T-helper 1 cell treated with Interleukin-12 subunit alpha and Interleukin-12 subunit beta and Interleukin-4 antibody, amounts not matched to agents 30 ng/mL and 1 ng/mL, for 36 hours (primary cell): Measurements from ENCODE around the gene GTPBP2. TPM values are rescaled to one million over a fixed set of nuclear protein-coding genes. Genes with fewer than 3 reads are reported as not detected.
"Not testable (repeated sequence)": the region's sequence is repeated elsewhere in the genome, so short reads cannot be mapped to it uniquely, and the experiment has no call there.

Experiments used
- intact Hi-C: fragments of 100-400 bp; cut with micrococcal nuclease; formaldehyde crosslinking; loops from one replicate; pipeline ENCODE4 v1.15.1; 2024
- total RNA-seq: library from RNA; stranded (reverse); gene quantifications from 2 replicates; pipeline ENCODE4 v1.2.3, GENCODE V29; 2022

The GTPBP2 gene
- 99.1 and 104 TPM in 2 replicates for total RNA-seq

- intact Hi-C loops = loop anchor here (1.0 to 5.0 kb wide), 20 partner anchors 16 to 1577 kb away; partner anchors contain the start of genes AARS2, ABCC10, CDC5L and CNPY3
Observed at GRCh38 chr6:43629104-43629504, at the start of gene GTPBP2. Gene GTPBP2 (minus strand): TSS chr6:43629264. CDS start chr6:43629162, 102 bp downstream.

- intact Hi-C loops = no loop called here
Observed at GRCh38 chr6:43678341-43678740, 49.3 kb upstream of the GTPBP2 start.

GRCh38 chr6:43677759-43678158, 48.7 kb upstream of the GTPBP2 start:
- intact Hi-C loops = no loop called here

- intact Hi-C loops = no loop called here
Observed at GRCh38 chr6:43676962-43677606, 48.0 kb upstream of the GTPBP2 start.

- intact Hi-C loops = no loop called here
Observed at GRCh38 chr6:43674921-43675320, 45.9 kb upstream of the GTPBP2 start.

GRCh38 chr6:43674291-43674690, 45.2 kb upstream of the GTPBP2 start:
- intact Hi-C loops = no loop called here

- intact Hi-C loops = no loop called here
Observed at GRCh38 chr6:43673444-43674084, 44.5 kb upstream of the GTPBP2 start.

GRCh38 chr6:43671801-43672690, 43.0 kb upstream of the GTPBP2 start:
- intact Hi-C loops = no loop called here

- intact Hi-C loops = no loop called here
Observed at GRCh38 chr6:43671011-43671800, 42.1 kb upstream of the GTPBP2 start.

- intact Hi-C loops = no loop called here
Observed at GRCh38 chr6:43670623-43670986, 41.5 kb upstream of the GTPBP2 start.

GRCh38 chr6:43669922-43670622, 41.0 kb upstream of the GTPBP2 start:
- intact Hi-C loops = no loop called here

GRCh38 chr6:43669050-43669921, 40.2 kb upstream of the GTPBP2 start:
- intact Hi-C loops = no loop called here

GRCh38 chr6:43668151-43669028, 39.3 kb upstream of the GTPBP2 start:
- intact Hi-C loops = no loop called here

- intact Hi-C loops = loop anchor here (1.0 to 2.0 kb wide), 8 partner anchors 20 to 412 kb away; partner anchors contain the start of genes MRPS18A and RSPH9
Observed at GRCh38 chr6:43667245-43668150, 38.4 kb upstream of the GTPBP2 start.

GRCh38 chr6:43666196-43666920, 37.3 kb upstream of the GTPBP2 start:
- intact Hi-C loops = loop anchor here (2.0 kb wide), 2 partner anchors 22 to 58 kb away; partner anchors contain the start of gene RSPH9

- intact Hi-C loops = no loop called here
Observed at GRCh38 chr6:43665376-43665775, 36.3 kb upstream of the GTPBP2 start.

GRCh38 chr6:43662948-43663347, 33.9 kb upstream of the GTPBP2 start:
- intact Hi-C loops = not testable (repeated sequence)
